ENCODE results near the gene DSC2.

Gene DSC2

GRCh38 chr18:31098878-31099277 is 3.3 kb downstream of the DSC2 start:
- TF ChIP-seq CTCF (IDR thresholded peaks at IDR 0.05; ENCODE audit: low read depth, low read length), result no peak
- DNase-seq (ENCODE audit: extremely low read depth, low read depth), result no peak

GRCh38 chr18:31097666-31098065 is 4.6 kb downstream of the DSC2 start:
- no peak for DNase-seq (ENCODE audit: extremely low read depth, low read depth)
- TF ChIP-seq CTCF (IDR thresholded peaks at IDR 0.05; ENCODE audit: low read depth, low read length), result no peak

GRCh38 chr18:31093880-31094279 is 8.3 kb downstream of the DSC2 start:
- no peak for DNase-seq (ENCODE audit: extremely low read depth, low read depth)
- no peak for TF ChIP-seq CTCF (IDR thresholded peaks at IDR 0.05; ENCODE audit: low read depth, low read length)

- DNase-seq (ENCODE audit: extremely low read depth, low read depth), result no peak
- no peak for TF ChIP-seq CTCF (IDR thresholded peaks at IDR 0.05; ENCODE audit: low read depth, low read length)
Observed at GRCh38 chr18:31093294-31093693, 8.9 kb downstream of the DSC2 start.

GRCh38 chr18:31091350-31091749 is 10.9 kb downstream of the DSC2 start:
- TF ChIP-seq CTCF (IDR thresholded peaks at IDR 0.05; ENCODE audit: low read depth, low read length), result no peak
- DNase-seq (ENCODE audit: extremely low read depth, low read depth), result no peak

- no peak for TF ChIP-seq CTCF (IDR thresholded peaks at IDR 0.05; ENCODE audit: low read depth, low read length)
- no peak for DNase-seq (ENCODE audit: extremely low read depth, low read depth)
Observed at GRCh38 chr18:31088532-31088931, 13.7 kb downstream of the DSC2 start.

GRCh38 chr18:31079973-31080372 is 22.2 kb downstream of the DSC2 start:
- no peak for TF ChIP-seq CTCF (IDR thresholded peaks at IDR 0.05; ENCODE audit: low read depth, low read length)
- DNase-seq (ENCODE audit: extremely low read depth, low read depth), result no peak

Data from AG09319 (cell line).